K562 (cell line): ENCODE measurements around the gene DDX39A. TPM values are rescaled to one million over a fixed set of nuclear protein-coding genes. Genes with fewer than 3 reads are reported as not detected.

Experiments
- BRF1 ChIP-seq: IDR thresholded peaks from 3 replicates; pipeline ENCODE4 v1.6.1; 2011; ENCODE audit warnings: borderline replicate concordance, mild to moderate bottlenecking; ENCODE audit not compliant: insufficient read length; ENCODE audit errors: extremely low read depth
- NR3C1 ChIP-seq: sonication (generic); formaldehyde crosslinking; IDR thresholded peaks from 2 replicates; pipeline ENCODE4 v1.8.1; 2022; ENCODE audit warnings: missing genetic modification reagents
- PHF20 ChIP-seq: fragments of 450-650 bp; IDR thresholded peaks from 2 replicates; pipeline ENCODE4 v1.6.1; 2018; ENCODE audit not compliant: partially characterized antibody
- SIN3A ChIP-seq, 2 experiments: fragments of 150-350 bp in 1 of 2; IDR thresholded peaks; 2 replicates each; pipeline ENCODE4 v1.6.1; 2011 to 2016; ENCODE audit warnings: borderline replicate concordance in 2 of 2, low read depth in 2 of 2, low read length in 2 of 2, mild to moderate bottlenecking in 2 of 2, moderate library complexity in 2 of 2; ENCODE audit not compliant: control insufficient read depth in 1 of 2
- SMARCC2 ChIP-seq: fragments of 450-650 bp; IDR thresholded peaks from 2 replicates; pipeline ENCODE4 v1.6.1; 2017; ENCODE audit warnings: antibody characterized with exemption, moderate library complexity, mild to moderate bottlenecking, low read depth
- ZNF146 ChIP-seq: IDR thresholded peaks from one replicate; pipeline ENCODE4 v1.6.1; 2018; ENCODE audit warnings: missing compliant biosample characterization; ENCODE audit not compliant: unreplicated experiment
- polyA plus RNA-seq, 8 experiments: library from polyadenylated mRNA; depleted of rRNA in 4 of 8; stranded (reverse) in 5 of 8; unstranded in 3 of 8; fragments of >200 nt; fragmentation: Nextera tagmentation in 2 of 8; fragmentation: Illumina TruSeq in 1 of 8; extraction: Ambion mirVana in 2 of 8; extraction: Trizol in 1 of 8; gene quantifications; 2 replicates each; pipeline versions ENCODE4 v1.2.1 to v1.2.3, GENCODE V29; 2011 to 2014; ENCODE audit warnings: inconsistent platforms in 1 of 8, missing spikeins in 1 of 8
- total RNA-seq, 7 experiments: library from RNA; depleted of rRNA in 6 of 7; stranded (reverse); fragments of >200 nt in 6 of 7; fragmentation: Illumina TruSeq in 2 of 7; extraction: Trizol in 2 of 7; gene quantifications; 2 replicates each; pipeline versions ENCODE4 v1.2.1 to v1.2.3, GENCODE V29; 2011 to 2021; ENCODE audit warnings: low replicate concordance in 1 of 7
- TF ChIP-seq, protein P1 (sequence below): fragments of 450-650 bp; IDR thresholded peaks from 2 replicates; pipeline ENCODE4 v1.6.1; 2016; ENCODE audit warnings: borderline replicate concordance

The DDX39A gene
- total and polyA plus RNA-seq, 9 of the 15 experiments (the other 6 are each of a cell fraction or from before 2014, with no cell fraction given), result 90.3 to 250 (median 188) TPM

DNA sequence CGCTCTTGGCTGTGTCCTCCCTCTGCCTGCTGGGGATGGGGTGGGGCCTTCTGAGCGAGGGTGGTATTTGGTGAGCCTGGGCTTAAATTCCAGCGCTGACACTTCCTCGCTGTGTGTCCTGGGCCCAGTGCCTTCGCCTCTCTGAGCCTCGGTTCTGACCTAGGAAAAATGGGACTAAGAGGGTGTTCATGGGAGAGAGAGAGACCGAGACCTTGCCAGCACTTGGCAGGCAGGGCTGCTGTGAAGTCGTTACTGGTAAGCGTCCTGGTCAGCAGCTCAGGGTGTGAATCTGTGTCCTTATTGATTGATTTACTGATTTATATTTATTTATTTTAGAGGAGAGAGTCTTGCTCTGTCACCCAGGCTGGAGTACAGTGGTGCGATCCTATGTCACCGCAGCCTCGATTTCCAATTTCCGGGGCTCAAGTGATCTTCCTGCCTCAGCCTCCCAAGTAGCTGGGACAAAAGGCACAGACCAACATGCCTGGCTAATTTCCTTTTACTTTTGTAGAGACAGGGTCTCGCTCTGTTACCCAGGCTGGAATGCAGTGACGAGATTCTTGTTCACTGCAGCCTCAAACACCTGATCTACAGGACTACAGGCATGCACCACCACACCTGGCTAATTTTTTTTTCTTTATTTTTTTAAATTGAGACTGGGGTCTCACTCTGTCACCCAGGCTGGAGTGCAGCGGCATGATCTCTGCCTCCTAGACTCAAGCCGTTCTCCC, 16.3 kb upstream of the DDX39A start (continued):
- TF ChIP-seq SMARCC2, result no peak
- peak; percentile 19 for TF ChIP-seq PHF20
- TF ChIP-seq ZNF146 (CRISPR knock-in tag), result no peak
- TF ChIP-seq, protein P1, sequence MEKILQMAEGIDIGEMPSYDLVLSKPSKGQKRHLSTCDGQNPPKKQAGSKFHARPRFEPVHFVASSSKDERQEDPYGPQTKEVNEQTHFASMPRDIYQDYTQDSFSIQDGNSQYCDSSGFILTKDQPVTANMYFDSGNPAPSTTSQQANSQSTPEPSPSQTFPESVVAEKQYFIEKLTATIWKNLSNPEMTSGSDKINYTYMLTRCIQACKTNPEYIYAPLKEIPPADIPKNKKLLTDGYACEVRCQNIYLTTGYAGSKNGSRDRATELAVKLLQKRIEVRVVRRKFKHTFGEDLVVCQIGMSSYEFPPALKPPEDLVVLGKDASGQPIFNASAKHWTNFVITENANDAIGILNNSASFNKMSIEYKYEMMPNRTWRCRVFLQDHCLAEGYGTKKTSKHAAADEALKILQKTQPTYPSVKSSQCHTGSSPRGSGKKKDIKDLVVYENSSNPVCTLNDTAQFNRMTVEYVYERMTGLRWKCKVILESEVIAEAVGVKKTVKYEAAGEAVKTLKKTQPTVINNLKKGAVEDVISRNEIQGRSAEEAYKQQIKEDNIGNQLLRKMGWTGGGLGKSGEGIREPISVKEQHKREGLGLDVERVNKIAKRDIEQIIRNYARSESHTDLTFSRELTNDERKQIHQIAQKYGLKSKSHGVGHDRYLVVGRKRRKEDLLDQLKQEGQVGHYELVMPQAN, result no peak
- TF ChIP-seq BRF1, result no peak
- TF ChIP-seq NR3C1, result no peak
- TF ChIP-seq SIN3A (IDR thresholded peaks at IDR 0.05; ENCODE audit: borderline replicate concordance in 2 of 2, control insufficient read depth in 1 of 2, low read depth in 2 of 2, low read length in 2 of 2), result no peak
